GM12872 (cell line): ENCODE data around the gene JADE2.

ENCODE experiments used
- TF ChIP-seq, protein P1 (sequence below): IDR thresholded peaks from 3 replicates; pipeline ENCODE4 v1.5.1; 2011; ENCODE audit warnings: low read depth, mild to moderate bottlenecking, low read length, moderate library complexity; ENCODE audit not compliant: insufficient read depth

The JADE2 gene

DNA sequence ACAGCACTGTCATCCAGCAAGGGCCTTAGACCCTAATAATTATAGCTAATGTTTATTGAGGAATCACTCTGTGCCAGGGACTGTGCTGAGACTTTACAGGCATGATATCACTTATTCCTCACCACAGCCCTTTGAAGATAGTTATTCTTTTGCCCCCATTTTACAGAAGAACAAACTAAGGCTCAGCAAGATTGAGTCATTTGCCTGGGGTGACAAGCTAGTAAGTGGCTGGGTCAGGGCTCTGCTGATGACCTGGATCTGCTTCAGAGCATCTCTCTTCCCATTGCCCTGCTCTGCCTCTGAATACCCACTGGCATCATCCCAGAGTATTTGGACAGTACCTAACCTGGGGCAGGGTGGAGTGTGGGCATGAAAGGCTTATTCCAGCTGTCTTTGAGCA, 11.8 kb downstream of the JADE2 start:
- TF ChIP-seq, protein P1, sequence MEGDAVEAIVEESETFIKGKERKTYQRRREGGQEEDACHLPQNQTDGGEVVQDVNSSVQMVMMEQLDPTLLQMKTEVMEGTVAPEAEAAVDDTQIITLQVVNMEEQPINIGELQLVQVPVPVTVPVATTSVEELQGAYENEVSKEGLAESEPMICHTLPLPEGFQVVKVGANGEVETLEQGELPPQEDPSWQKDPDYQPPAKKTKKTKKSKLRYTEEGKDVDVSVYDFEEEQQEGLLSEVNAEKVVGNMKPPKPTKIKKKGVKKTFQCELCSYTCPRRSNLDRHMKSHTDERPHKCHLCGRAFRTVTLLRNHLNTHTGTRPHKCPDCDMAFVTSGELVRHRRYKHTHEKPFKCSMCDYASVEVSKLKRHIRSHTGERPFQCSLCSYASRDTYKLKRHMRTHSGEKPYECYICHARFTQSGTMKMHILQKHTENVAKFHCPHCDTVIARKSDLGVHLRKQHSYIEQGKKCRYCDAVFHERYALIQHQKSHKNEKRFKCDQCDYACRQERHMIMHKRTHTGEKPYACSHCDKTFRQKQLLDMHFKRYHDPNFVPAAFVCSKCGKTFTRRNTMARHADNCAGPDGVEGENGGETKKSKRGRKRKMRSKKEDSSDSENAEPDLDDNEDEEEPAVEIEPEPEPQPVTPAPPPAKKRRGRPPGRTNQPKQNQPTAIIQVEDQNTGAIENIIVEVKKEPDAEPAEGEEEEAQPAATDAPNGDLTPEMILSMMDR: no peak

DNA sequence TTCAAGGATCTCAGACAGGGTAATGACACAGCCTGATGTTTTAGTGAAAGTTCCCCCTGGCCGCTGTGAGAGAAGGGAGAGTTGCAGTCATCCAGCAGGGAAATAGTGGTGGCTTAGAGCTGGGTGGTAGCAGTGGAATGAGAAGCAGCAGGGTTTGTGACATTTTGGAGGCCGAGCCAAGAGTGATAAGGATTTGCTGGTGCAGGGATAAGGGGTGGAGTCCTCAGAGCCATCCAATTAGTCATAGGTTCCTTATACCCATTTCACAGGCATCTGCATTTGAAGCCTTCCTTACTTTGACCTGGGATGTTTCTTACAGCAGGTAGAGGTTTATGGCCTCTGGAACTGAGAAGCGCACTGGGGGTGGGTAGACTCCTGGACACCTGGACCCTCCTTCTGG, 12.8 kb downstream of the JADE2 start:
- TF ChIP-seq, protein P1: no peak

DNA sequence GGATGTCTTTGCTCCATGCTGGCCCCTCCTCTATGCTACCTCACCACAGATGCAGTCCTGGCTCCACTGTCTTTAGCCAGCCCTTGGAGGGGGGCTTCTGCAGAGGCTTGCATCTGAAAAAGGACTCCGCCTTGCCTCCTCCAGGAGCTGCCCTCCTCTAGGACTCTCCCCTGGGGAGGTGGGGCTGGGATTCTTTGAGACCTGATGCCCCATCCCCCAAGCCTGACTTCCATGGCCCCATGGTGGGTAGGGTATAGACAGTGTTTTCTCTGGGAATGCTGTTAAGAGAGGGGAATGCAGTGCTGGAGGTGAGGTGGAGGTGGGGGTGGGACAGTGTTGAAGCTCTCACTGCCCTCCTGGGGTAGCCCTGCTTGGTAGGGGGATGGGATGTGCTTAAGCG, 14.3 kb downstream of the JADE2 start:
- TF ChIP-seq, protein P1: no peak

DNA sequence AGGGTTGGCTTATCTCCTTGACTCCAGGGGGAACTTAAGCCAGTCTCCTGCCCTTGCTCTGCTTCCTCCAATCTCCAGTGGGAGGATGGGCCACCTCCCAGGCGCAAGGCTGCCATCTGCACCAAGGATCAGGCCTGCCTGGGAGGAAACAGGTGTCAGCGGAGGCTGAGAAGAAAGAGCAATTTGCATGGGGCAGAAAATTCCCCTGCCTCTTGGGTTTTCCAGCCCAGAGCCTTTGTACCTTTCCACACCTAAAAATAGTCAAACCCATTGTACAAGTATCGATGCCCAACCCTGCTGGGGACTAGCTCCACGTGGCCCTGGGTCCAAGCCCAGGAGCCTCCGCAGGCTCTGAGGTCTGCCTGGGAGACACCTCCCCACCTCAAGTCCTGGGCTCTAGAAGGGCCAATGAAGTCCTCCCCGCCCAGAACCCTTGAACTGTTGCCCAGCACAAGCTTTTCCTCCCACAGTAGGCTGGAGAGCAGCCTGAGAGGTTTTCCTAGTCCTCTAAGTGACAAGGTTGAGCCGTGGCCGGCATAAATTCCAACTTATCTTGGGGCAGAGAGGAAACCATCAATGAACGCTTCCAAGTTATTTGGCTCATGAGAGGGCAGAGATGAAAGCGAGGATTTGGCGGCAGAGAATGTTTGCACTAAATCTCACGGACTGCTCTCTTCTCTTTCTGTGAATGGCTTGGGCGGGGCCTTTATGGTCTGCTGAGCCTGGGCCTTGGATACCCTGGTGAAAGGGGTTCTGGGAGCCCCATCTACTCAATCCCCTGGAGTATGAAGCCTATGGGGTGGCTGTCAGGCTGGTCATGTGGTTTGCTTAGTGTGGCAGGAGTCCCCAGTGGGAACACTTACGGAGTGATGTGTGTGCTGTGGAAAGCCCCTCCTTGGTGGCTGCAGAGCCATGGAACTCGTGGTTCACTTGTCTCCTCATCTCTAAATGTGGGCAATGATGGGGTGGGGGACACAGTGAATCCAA, 15.6 kb downstream of the JADE2 start:
- TF ChIP-seq, protein P1: no peak

DNA sequence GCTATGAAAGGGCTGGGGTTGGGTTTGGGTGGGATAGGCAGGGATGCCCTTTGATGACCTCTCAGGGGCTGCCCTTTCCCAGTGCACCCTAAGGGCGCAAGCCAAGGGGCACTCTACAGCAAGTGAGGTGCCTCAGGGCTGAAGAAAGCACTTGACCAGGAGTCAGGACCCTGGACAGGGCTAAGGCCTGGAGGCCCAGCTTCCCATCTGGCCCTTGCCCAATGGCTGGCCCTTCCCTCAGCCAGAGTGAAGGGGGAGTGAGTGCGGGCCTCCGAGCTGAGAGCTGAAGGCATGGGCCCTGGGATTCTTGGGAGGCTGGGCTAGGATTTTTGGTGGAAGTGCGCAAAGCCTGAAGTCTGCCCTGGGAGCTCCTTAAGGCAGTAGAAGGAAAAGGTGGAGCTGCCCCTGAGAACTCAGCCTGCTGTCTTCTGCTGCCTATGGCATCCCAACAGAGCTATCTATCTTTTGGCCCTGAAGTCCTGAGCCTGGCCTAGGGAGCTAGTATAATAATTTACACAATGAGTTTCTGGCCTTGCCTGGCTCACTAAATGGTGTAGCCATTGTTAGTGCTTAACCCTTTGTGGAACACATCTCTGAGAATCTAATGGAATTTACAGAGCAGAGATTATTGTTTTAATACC, 16.4 kb downstream of the JADE2 start:
- TF ChIP-seq, protein P1: no peak

DNA sequence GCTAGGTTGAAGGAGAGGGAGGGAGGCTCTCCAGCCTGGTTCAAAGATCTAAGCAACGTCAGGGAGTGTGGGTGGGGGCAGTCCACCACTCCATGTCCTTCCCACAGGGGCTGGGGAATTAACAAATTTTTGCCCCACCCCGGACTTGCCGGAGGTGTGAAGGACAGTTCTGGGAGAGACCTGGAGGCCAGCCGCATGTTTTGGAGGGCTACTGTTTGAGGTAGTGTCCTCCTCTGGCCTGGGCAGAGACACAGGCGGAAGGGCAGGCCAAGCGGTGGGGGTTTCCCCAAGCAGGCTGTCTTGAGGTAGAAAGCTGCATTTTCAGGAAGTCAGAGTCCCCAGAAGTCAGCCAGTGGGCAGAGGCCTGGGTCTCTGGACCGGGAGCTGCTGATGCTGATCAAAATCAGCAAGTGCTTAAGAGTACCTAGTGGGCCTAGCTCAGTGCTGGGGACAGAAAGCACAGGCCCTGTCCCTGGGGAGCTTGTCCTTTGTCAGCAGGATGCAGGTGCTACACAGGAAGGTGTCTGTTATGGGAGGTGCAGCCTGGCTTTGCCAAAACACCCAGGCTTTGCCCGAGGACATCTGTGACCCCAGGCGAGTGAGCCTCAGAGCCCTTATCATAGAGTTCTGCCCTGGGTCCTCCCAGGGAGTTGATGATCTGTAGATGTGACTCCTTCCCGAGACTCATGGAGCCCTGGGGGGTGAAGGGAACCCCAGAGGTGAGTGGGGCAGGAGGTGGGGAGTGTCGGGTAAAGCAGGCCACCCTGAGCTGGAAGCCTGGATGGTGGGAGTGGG, 18.5 kb downstream of the JADE2 start:
- TF ChIP-seq, protein P1: no peak
